HG02588 (cell line): ENCODE measurements around the gene GSTK1.
"Not testable (repeated sequence)": the region's sequence is repeated elsewhere in the genome, so short reads cannot be mapped to it uniquely, and the experiment has no call there.

Experiments
- ATAC-seq: cut with Tn5 transposase; IDR thresholded peaks from one replicate; pipeline ENCODE4 v1.9.1; 2021; ENCODE audit warnings: mild to moderate bottlenecking, moderate library complexity; ENCODE audit not compliant: unreplicated experiment

Gene GSTK1

DNA sequence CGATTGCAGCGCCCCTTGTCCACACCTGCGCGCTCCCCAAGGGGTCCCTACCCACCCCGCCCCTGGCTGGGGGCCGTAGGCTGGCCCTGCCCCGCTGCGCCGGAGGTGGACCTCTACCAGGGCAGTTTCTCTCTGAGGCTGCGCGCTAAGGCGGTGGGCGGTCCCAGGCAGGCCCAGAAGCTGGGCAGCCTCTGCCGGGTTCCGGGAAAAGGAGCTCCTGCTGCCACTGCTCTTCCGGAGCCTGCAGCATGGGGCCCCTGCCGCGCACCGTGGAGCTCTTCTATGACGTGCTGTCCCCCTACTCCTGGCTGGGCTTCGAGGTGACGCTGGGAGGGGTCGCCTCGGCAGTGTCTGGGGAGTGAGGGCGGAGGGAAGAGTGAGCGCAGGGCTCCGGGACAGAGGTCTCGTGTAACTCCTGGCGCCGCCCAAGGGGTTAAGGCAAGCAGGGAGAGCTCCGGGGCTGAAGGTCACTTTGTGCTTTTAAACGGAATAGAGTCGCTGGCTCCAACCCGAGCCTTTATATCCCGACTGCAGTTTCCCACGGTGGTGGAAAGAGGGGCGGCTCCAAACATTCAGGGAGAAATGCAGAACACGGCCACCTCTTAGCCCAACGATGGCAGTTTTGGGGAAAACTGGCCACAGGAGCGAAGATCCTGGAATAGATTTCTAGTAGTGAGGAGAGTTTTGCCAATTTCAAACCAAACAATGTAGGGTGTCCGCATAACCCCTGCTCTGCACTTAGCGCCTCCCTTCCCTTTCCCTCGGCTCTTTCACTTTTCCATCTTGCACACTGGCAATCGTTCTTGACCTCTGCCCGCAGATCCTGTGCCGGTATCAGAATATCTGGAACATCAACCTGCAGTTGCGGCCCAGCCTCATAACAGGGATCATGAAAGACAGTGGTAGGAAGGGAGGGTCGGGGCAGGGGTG, at the start of gene GSTK1:
Gene GSTK1 (plus strand): TSS at position 176 of the 930 bp plus-strand sequence. CDS start 73 bp downstream, at position 249.
- peak; percentile 97 for ATAC-seq

DNA sequence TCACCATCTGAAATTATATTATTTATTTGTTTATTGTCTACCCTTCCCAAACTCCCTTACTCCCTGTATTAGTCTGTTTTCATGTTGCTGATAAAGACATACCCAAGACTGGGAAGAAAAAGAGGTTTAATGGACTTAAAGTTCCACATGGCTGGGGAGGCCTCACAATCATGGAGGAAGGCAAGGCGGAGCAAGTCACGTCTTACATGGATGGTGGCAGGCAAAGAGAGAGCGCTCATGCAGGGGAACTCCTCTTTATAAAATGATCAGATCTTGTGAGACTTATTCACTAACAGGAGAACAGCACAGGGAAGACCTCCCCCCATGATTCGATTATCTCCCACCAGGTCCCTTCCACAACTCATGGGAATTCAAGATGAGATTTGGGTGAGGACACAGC, 49.8 kb upstream of the GSTK1 start:
- ATAC-seq: not testable (repeated sequence)

DNA sequence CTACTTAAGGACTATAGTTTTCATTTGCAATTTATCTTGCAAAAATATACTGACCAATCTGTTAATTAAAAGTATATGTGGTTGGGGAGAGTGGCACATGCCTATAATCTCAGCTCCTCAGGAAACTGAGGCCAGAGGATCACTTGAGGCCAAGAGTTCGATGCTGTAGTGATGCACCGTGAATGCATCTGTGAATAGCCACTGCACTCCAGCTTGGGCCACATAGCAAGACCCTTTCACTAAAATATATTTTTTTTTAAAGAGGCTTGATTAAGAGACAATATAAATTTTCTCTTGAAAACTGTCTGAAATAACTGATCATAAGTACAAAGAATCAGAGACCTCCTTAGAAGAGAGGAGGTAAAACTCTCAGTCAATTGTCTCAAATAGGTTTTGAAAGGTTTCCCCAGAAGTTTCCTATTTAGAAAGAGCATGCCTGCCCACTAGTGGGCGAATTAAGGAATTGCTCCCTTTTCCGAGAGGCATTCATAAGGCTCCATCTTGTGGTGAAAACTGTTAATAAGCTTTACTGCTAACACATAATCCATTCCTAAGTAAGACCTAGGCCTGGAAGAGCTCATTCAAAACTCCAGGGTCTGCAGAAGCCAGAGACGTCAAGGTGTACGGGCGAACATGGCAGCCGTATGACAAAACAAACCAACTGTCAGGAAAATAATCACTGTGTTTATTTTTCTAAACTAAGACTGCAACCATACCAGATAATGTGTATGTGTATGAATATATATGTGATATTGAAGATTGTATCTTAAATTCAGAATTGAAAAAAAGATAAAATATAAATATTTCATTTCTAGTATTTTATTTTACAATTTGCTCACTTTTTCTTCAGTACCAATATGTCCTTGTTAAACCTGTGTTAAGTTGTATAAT, 48.2 kb upstream of the GSTK1 start:
- ATAC-seq: peak; percentile 88

DNA sequence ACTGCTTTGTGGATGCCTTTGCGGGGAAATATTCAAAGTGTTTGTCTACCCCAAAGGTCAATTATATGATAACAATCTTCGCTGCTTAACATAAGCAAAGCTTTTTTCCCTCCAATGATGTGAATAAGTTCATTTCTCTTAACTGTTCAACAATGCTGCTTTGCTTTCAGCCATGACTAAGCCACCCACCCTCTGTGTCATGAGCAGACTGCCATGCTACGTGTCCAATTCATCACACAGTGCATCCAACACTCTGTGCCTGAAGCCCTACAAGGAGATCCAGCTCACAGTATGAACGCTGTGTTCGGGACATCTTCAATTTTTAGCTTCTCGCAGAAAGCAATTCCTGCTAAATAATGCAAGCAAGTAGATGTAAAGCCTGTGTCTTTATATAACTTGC, 47.1 kb upstream of the GSTK1 start:
- ATAC-seq: no peak

DNA sequence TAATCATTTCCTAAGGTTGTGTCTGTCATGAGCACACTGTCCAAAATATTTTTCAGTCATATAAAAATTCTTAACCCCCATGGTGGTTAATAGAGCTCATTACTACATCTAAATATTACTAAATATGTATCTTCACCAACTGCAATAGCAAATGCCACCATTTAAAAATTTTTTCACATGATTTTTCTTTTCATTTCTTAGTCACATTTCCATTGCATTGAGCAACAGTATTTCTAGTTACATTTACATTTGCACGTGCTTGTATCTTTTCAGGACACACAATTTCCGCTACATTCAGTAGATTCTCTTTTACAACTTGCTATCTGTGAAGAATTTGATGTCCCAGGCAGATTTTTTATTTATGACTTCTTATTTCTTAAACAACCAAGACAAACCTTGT, 46.6 kb upstream of the GSTK1 start:
- no peak for ATAC-seq

DNA sequence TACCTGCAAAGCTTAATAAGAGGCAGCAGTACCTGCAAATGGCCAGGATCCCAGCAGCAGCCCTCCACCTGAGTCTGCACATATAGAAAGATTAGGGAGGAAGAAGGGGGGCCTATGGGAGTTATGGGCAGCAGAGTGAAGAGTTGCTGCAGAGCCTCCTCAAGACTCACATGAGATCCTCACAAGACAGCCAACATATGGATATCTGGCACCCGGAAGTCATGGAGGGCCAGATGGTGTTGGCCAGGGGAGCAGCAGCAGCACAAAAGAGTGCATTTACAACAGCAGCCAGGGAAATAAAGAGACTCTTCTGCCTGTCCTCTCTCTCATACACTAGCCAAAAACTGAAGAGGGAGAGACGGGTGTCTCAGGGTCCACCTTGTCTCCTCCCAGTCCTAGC, 45.4 kb upstream of the GSTK1 start:
- ATAC-seq: no peak

DNA sequence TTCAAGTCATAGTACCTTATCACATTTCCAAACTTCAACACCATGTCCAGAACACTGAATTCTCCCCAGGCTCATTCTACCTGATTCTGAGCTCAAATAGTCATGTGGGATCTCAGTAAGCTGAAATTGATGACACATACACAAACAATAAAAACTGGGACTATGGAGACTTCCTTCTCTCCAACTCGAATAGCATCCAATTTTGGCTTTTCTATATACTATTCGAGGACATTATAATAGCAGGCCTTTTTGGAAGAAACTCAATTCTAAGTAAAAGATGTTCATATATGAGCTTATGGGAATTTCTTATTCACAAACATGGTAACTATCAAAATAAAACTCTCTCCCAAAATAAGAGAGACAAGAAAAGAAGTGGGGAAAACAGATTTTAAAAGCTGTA, 42.0 kb upstream of the GSTK1 start:
- ATAC-seq: no peak

DNA sequence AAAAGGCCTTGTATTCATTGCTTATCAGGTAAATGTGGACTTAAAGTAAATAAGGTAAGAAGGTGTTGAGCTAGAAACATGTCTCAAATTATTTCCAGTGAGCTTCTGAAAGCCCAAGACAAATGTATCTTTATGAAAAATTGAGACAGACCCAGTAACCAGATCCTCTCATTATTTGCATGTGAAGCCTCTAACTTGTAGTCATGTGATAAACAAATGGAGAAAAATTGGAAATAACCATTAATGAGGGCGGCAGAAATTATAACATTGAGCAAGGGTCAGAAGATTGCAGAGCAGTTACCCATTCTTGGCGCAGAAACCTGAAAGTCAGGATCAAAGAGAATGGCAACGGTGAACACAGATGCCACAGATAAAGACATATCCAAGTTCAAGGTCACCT, 41.5 kb upstream of the GSTK1 start, which contains the start of gene TAS2R40:
Gene TAS2R40 (plus strand): TSS at position 301 of the 400 bp plus-strand sequence. CDS start 42 bp downstream, at position 343.
- ATAC-seq: no peak

DNA sequence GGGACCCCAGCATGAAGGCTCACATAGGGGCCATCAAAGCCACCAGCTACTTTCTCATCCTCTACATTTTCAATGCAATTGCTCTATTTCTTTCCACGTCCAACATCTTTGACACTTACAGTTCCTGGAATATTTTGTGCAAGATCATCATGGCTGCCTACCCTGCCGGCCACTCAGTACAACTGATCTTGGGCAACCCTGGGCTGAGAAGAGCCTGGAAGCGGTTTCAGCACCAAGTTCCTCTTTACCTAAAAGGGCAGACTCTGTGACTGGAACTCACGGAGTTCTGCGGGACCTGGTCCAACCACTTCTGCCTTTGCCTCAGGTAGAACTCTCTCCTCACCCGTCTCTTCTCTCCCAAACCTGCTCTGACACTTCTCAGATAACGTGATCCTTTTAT, 40.5 kb upstream of the GSTK1 start:
- ATAC-seq: no peak

DNA sequence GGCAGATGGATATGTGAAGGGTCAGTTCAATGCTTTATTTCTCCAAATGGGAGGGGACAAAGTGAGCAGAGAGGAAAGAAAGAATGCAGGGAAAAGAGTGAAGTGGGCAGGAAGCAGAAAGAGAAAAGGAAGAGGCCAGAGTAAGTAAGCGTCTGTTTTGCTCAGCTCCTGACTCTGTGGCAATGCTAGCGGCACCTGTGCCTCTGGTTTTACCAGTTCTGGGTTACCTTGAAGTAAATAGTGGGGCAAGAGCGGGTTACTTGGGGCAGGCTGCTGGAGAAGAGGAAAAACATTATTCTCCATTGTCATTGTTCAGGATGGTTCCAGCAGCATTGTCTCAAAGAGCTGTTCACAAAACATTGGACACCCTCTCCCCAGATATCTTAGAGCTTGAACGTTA, 39.5 kb upstream of the GSTK1 start:
- ATAC-seq: no peak

DNA sequence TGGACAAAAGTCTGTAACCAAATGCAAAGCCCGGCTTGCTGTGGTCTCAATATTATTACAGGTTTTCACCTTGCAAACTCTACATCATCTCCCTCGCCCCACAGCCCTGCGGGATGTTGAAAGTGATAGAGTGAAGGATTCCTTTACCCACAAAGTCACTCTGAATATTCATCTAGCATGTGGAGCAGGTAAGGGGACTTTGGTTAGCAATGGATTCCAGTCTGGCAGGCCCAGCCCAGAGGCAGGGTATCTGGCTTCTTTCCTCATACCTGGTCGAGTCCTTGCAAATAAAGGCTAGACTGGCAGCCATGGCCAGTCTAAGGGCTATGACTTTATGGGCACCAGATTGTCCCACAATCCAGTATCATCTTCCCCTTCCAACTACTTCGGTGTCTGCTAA, 38.2 kb upstream of the GSTK1 start:
- no peak for ATAC-seq

DNA sequence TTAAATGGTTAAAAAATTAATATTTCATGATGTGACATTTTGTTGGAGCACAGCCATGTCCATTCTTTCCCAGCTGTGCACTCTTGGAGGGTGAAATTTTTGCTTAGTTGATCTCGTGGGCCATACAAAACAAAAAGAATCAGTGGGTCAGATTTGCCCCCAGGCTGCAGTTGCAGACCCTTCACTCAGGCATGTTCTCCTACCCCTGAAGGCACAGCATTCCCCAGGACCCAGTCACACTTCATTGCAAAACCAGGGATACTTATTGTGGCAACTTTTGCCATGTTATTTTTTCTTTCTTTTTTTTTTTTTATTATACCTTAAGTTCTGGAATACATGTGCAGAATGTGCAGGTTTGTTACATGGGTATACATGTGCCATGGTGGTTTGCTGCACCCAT, 35.4 kb upstream of the GSTK1 start:
- no peak for ATAC-seq

DNA sequence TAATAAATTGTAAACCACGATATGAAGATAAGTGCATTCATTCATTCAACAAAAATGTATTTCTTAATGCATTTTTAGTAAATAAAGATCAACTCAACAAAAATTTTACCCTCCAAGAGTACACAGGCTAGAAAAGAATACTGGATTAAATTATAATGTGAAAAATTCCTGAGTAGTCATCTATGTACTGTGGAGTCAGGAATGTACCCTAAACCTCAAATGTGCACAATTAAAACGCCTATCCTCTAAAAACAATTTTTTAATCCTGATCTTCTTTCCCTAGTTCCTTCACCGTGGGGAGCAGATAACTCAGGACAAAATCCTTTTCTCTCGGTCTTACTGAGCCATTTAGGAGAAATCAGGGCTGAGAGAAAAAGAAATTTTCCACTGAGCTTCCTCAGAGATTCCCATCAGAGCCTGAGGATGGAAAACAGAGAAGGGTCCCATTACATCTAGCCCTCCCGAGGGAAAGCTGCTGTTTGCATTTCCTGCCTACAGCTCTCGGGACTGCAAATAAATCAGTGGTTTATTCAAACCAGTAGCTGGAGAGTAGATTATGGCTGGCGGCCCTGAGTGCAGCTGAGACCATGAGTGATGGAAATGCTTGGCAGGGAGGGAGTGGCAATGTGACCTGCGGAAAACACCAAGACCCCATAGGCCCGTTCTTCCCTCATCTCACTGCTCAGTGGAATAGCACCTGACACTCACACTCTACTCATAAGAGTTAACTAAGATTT, 34.0 kb upstream of the GSTK1 start:
- no peak for ATAC-seq

DNA sequence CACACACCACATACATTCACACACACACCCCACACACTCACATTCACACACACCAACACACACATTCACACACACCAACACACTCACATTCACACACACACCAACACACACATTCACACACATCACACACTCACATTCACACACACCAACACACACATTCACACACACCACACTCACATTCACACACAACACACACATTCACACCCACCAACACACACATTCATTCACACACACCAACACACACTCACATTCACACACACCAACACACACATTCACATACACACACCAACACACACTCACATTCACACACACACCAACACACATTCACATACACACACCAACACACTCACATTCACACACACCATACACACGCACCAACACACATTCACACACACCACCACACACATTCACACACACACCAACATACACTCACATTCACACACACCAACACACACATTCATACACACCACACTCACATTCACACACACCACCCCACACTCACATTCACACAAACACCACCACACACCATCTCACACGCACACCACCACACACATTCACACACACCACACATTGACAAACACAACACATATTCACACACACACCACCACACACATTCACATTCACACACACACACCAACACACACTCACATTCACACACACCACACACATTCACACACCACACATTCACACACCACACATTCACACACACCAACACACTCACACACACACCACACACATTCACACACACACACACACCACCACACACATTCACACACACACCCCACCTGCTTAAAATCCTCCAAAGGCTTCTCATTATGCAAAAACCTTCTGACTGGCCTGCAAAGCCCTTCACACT, 32.4 kb upstream of the GSTK1 start:
- ATAC-seq: no peak

DNA sequence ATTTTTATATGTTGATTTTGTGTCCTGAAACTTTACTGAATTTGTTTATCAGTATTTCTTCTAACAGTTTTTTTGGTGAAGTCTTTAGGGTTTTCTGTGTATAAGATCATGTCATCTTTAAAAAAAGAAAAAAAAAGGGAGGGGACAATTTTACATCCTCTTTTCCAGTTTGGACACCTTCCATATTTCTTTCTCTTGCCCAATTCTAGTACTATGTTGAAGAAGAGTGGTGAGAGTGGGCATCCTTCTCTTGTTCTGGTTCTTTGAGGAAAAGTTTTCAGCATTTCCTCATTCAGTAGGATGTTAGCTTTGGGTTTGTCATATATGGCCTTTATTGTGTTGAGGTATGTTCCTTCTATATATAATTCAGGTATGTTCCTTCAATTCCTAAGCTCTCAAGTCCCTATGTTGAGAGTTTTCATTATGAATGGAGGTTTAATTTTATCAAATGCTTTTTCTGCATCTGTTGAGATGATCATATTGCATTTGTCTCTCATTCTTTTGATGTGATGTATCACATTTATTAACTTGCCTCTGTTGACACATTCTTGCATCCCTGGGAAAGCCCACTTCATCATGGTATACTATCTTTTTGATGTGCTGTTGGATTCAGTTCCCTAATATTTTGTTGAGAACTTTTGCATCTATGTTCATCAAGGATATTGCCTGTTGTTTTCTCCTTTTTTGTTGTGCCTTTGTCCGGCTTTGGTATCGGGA, 29.3 kb upstream of the GSTK1 start:
- ATAC-seq: no peak

DNA sequence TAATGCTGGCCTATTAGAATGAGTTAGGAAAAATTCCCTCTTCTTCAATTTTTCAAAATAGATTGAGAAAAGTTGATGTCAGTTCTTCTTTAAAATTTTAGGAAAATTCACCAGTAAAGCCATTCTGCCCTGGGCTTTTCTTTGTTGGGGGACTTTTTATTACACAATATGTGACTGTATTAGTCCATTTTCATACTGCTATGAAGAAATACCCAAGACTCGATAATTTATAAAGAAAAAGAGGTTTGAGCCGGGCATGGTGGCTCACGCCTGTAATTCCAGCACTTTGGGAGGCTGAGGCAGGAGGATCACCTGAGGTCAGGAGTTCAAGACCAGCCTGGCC, 28.7 kb upstream of the GSTK1 start:
- ATAC-seq: no peak

DNA sequence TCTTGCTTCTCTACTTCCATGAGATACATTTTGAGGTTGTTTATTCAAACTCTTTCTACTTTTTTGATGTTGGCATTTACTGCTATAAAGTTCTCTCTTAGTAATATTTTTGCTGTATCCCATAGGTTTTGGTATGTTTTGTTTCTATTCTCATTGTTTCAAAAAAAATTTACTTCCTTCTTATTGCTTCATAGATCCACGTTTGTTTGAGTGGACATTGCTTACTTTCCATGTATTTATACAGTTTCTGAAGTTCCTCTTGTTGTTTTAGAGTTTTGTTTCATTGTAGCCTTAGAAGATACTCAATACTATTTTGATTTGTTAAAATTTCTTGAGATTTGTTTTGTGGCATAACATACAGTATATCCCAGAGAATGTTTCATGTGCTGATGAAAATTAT, 27.7 kb upstream of the GSTK1 start:
- no peak for ATAC-seq

DNA sequence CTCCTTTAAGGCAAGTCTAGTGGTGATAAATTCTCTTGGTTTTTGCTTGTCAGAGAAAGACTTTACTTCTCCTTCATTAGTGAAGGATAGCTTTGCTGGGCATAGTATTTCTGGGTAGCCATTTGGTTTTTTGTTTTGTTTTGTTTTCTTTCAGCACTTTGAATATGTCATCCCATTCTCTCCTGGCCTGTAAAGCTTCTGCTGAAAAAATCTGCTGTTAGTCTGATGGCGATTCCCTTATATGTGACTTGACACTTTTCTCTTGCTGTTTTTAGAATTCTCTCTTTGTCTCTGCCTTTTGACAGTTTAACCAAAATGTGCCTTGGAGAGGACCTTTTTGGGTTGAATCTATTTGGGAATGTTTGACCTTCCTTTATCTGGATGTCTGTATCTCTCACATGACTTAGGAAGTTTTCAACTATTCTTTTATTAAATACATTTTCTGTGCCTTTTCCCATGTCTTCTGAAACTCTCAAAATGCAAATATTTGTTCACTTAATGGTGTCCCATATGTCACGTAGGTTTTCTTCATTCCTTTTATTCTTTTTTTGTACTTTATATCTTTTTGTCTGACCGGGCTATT, 26.7 kb upstream of the GSTK1 start:
- no peak for ATAC-seq

DNA sequence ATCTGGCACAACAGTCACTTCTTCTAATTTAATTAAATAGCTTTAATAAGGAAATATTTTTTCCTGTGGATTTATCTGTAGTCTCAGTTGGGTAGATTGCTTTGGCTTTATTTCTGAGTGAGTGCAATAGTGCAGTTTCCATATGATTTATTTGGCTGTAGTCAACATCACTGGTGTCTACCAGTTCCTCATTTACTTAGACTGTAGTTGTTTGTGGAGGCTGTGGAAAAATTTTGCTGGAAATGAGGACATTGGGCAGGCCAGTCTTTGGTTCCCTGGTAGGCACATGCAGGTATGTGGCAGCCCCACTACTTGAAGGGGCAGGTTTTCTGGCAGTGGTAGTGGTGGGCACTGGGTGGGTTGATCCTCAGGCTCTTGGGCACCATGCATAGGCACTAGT, 25.9 kb upstream of the GSTK1 start:
- no peak for ATAC-seq
